Upper lobe of right lung (tissue), 1 donor: ENCODE data around the gene NAB2. TPM values are rescaled to one million over a fixed set of nuclear protein-coding genes. Genes with fewer than 3 reads are reported as not detected.

ENCODE experiments used
- ATAC-seq: fragments of 200-7000 bp; cut with Tn5 transposase; one replicate; pipeline ENCODE4 v1.9.1; 2020; ENCODE audit warnings: mild to moderate bottlenecking, moderate library complexity
- DNase-seq: peaks from one replicate; pipeline ENCODE4 v3.0.0-alpha.2; 2020
- H3K27ac ChIP-seq: fragments of 200-600 bp; one replicate; pipeline ENCODE4 v1.8.0; 2022
- H3K27me3 ChIP-seq: fragments of 200-600 bp; one replicate; pipeline ENCODE4 v1.8.0; 2022; ENCODE audit warnings: mild to moderate bottlenecking
- H3K36me3 ChIP-seq: fragments of 200-600 bp; one replicate; pipeline ENCODE4 v1.8.0; 2022
- H3K4me1 ChIP-seq: fragments of 200-600 bp; one replicate; pipeline ENCODE4 v1.8.0; 2022
- H3K4me3 ChIP-seq: fragments of 200-600 bp; one replicate; pipeline ENCODE4 v1.8.0; 2022; ENCODE audit warnings: mild to moderate bottlenecking
- H3K9me3 ChIP-seq: fragments of 200-600 bp; one replicate; pipeline ENCODE4 v1.8.0; 2022
- intact Hi-C: fragments of 100-400 bp; cut with DNase I; formaldehyde crosslinking; loops from one replicate; pipeline ENCODE4 v1.11.0; 2022
- total RNA-seq: library from RNA; stranded (reverse); fragmentation: NEBNext Ultra II Directional; extraction: Animal tissue kit (Norgen Biotek cat#: 25700); gene quantifications from one replicate; pipeline ENCODE4 v1.2.1, GENCODE V29; 2021
- TF ChIP-seq, protein P1 (sequence below): fragments of 200-600 bp; IDR thresholded peaks from one replicate; pipeline ENCODE4 v1.8.0; 2022; ENCODE audit warnings: antibody characterized with exemption
- donor health status: DM: no; HTN: yes; CAD: no; lungs with severe emphysema.

NAB2 gene
- total RNA-seq, 1 donor from 2014 or later, result 37.3 TPM

DNA sequence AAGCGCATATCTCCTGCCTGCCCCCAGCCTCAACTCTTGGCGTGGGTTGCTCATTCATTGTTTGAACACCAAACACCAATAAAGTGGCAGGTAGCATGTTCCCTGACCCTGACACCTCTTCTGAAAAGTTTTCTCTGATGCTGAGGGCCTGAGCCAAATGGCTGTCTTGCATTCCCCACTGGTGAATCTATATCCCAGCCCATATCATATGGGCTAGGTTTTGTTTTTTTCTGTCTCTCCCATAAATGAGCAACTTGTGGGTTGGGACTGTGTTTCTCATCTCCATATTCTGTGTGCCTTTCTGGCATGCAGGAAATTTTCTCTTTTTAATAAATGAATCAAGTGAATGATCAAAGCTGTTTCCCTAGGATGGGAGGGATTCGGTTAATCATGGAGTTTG lies 44.0 kb upstream of the NAB2 start:
- DNase-seq, result no peak
- TF ChIP-seq, protein P1, sequence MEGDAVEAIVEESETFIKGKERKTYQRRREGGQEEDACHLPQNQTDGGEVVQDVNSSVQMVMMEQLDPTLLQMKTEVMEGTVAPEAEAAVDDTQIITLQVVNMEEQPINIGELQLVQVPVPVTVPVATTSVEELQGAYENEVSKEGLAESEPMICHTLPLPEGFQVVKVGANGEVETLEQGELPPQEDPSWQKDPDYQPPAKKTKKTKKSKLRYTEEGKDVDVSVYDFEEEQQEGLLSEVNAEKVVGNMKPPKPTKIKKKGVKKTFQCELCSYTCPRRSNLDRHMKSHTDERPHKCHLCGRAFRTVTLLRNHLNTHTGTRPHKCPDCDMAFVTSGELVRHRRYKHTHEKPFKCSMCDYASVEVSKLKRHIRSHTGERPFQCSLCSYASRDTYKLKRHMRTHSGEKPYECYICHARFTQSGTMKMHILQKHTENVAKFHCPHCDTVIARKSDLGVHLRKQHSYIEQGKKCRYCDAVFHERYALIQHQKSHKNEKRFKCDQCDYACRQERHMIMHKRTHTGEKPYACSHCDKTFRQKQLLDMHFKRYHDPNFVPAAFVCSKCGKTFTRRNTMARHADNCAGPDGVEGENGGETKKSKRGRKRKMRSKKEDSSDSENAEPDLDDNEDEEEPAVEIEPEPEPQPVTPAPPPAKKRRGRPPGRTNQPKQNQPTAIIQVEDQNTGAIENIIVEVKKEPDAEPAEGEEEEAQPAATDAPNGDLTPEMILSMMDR, result no peak
- ATAC-seq, result no peak
- Histone ChIP-seq H3K27ac (no peak overlapping the region), H3K9me3 (no peaks in the 10 kb centered on the region), H3K27me3 (no peaks in the 10 kb centered on the region), H3K4me3 (no peak overlapping the region), H3K4me1 (peaks cover 3% of the 10 kb centered on the region), H3K36me3 (no peaks in the 10 kb centered on the region)
- intact Hi-C loops, result no loop called here

DNA sequence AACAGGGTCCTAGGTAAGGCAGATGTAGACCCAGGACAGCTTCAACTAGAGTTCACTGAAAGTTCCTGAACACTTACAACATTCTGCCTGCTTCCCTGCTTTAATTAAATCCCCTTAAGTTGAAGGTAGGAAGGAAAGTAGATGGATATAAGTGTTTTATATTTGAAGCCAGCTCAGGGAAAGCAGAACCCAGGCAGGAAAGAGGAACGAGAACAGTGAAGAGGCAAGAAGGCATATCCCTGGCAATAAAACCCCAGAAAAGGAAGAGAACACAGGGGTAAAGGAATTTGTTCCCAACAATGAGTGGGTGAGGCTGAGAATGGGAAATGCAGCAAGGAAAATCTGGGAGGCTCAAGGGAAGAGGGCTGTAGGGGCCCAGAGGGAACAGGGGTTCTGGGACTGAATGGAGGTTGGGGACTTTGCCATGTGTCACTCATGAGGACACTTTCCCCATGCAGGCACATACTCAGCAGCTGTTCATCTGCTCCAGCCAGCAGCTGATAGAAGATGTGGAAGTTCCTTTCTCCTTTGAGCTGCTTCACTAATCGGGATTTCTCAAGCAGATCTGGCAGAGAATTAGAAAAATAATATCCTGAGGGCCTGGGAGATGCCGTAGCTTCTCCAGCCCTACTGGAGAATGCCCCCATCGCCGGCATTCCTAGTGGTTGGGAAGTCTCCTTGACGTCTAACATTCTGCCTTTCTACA lies 42.7 kb upstream of the NAB2 start:
- DNase-seq (no peak), ATAC-seq (peak; percentile 30)
- H3K4me1 ChIP-seq, result peaks cover 3% of the 10 kb centered on the region
- H3K36me3 ChIP-seq, result no peaks in the 10 kb centered on the region
- no peak overlapping the region for H3K4me3 ChIP-seq
- H3K27ac ChIP-seq, result no peak overlapping the region
- no peaks in the 10 kb centered on the region for H3K27me3 ChIP-seq
- no peaks in the 10 kb centered on the region for H3K9me3 ChIP-seq
- intact Hi-C loops, result no loop called here
- TF ChIP-seq, protein P1, result no peak

DNA sequence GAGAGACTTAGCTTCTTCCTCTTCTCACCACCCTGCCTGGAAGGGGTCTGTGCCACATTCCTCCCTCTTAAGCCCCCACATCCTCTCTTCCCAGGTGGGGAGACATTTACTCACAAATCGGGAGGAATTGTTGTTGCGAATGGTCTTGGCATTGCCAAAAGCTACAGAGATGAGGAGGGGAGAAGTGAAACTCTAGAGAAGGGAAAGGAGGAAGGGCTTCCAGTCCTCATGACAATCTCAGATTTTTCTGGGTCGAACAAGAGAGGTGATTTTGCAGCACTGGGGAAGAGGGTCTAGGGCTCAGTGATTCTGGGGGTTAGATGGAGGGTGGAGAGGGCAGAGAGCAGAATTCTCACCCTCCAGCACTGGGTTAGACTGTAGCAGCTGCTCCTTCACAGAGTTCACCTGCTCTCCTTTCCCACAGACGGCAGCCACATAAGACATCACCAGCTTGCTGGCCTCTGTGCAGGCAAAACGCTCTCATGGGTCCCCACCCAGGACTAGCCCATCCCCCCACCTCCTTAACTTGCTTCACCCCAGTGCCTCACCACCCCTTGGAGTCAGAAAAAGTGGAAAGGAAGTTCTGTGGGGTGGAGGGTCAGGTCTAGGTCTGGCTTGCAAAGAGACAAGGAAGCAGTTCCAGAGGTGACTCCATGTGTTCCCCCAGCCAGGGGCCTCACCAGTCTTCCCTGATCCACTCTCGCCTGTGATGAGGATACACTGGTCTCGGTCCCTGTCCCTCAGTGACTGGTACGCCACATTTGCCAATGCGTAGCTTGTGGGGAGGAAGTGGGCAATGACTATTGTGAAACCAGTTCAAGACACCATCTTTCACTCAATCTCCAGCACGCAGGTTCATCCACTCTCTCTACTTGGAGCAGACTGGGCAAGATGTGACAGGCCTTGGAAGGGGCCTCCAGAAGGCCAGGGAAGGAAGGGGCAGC lies 41.7 kb upstream of the NAB2 start:
- Histone ChIP-seq H3K27ac (peak overlapping the region; percentile 36), H3K4me1 (peaks cover 3% of the 10 kb centered on the region), H3K36me3 (no peaks in the 10 kb centered on the region), H3K27me3 (no peaks in the 10 kb centered on the region), H3K4me3 (no peak overlapping the region), H3K9me3 (no peaks in the 10 kb centered on the region)
- peak; percentile 56 for ATAC-seq
- no peak for DNase-seq
- TF ChIP-seq, protein P1, result no peak
- intact Hi-C loops, result no loop called here

DNA sequence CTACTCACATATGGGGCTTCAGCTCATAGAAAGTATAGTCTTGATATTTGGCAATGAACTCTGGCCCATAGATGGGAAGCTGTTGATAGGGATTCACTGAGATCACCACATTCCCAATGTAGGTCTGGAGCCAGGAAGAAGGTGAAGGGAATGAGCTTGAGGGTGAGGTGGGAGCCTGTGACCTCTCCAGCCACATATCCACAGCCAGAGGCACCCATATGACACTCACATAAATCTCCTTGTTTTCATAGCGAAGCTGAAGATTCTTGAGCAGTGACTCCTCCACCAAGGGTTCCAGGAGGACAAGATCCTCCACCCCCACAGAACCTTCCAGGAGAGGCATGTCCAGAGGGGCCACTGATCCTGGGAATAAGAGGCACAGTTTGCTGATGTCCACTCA lies 40.9 kb upstream of the NAB2 start:
- intact Hi-C loops, result no loop called here
- TF ChIP-seq, protein P1, result no peak
- ATAC-seq (no peak), DNase-seq (no peak)
- Histone ChIP-seq H3K9me3 (no peaks in the 10 kb centered on the region), H3K27me3 (no peaks in the 10 kb centered on the region), H3K4me3 (no peak overlapping the region), H3K27ac (no peak overlapping the region), H3K4me1 (peaks cover 3% of the 10 kb centered on the region), H3K36me3 (no peaks in the 10 kb centered on the region)

DNA sequence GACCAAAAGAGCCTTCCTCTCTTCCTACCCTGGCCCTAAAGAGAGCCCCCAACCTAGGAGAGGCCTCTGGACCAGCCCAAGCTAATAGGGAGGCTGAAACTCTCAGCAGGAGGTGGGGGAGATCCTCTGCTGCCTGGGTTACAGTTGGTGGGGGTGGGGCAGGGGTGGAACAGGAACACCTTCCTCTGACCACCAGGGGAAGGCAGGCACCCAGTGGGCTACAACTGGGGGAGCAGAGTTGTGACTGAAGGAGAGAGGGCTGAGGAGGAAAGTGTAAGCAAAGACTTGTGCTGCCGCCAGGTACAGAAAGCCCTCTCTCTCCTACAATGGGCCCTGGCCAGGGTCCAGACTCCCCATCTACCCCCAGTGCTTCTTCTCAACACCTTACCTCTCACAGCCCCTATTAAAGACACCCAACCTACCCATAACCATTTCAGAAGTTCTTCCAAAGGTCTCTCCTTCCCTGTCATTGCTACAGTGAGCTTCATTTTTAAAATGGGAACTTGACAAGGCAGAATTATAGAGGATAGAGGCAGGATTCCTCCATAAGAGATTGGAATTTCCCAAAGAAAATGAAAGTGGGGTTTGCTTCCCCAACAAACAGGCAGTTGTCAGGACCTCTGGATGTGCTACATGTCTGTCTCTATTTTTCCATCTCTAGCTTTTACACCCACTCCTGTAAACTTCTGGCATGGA lies 40.3 kb upstream of the NAB2 start:
- intact Hi-C loops, result no loop called here
- TF ChIP-seq, protein P1, result no peak
- Histone ChIP-seq H3K36me3 (no peaks in the 10 kb centered on the region), H3K4me1 (peaks cover 3% of the 10 kb centered on the region), H3K4me3 (no peak overlapping the region), H3K9me3 (no peaks in the 10 kb centered on the region), H3K27ac (no peak overlapping the region), H3K27me3 (no peaks in the 10 kb centered on the region)
- no peak for ATAC-seq
- no peak for DNase-seq
